Activated CD4-positive, alpha-beta T cell treated with anti-CD3 and anti-CD28 coated beads, Interleukin-2, amount 10 ng/mL, durations not matched to agents 7 days and 5 days (primary cell): ENCODE results near the gene GNS. TPM values are rescaled to one million over a fixed set of nuclear protein-coding genes. Genes with fewer than 3 reads are reported as not detected.
A peak's percentile ranks its signal among the peaks of the same experiment; 100 is the strongest.

ENCODE experiments used
- CTCF ChIA-PET: fragments of 350-600 bp; sonication (Branson Sonifier 250); formaldehyde crosslinking; loops from one replicate; lab custom pipeline; 2021; ENCODE audit warnings: antibody characterized with exemption; lab: Charles Lee
- POLR2A ChIA-PET: fragments of 350-600 bp; sonication (Branson Sonifier 250); formaldehyde crosslinking; loops from one replicate; lab custom pipeline; 2021; ENCODE audit warnings: antibody characterized with exemption; lab: Charles Lee
- DNase-seq: peaks from one replicate; pipeline ENCODE4 v3.0.0-alpha.2; 2020
- H3K27ac Mint-ChIP-seq: one replicate; pipeline ENCODE4 v1.8.0; 2021; ENCODE audit warnings: mild to moderate bottlenecking, moderate library complexity, mixed read lengths
- H3K27me3 Mint-ChIP-seq: one replicate; pipeline ENCODE4 v1.8.0; 2021; ENCODE audit warnings: mixed read lengths
- H3K36me3 Mint-ChIP-seq: one replicate; pipeline ENCODE4 v1.8.0; 2021; ENCODE audit warnings: low read depth, mixed read lengths
- H3K4me1 Mint-ChIP-seq: one replicate; pipeline ENCODE4 v1.8.0; 2021; ENCODE audit warnings: mixed read lengths
- H3K4me3 Mint-ChIP-seq: one replicate; pipeline ENCODE4 v1.8.0; 2021; ENCODE audit warnings: mild to moderate bottlenecking, moderate library complexity, mixed read lengths
- H3K9me3 Mint-ChIP-seq: one replicate; pipeline ENCODE4 v1.8.0; 2021; ENCODE audit warnings: mixed read lengths
- total RNA-seq, 2 experiments: library from RNA; stranded (reverse); gene quantifications; one replicate each; pipeline ENCODE4 v1.2.3, GENCODE V29; 2021

GNS gene
- total RNA-seq, 2 experiments from 2014 or later, result 25.3 to 31.3 TPM

DNA sequence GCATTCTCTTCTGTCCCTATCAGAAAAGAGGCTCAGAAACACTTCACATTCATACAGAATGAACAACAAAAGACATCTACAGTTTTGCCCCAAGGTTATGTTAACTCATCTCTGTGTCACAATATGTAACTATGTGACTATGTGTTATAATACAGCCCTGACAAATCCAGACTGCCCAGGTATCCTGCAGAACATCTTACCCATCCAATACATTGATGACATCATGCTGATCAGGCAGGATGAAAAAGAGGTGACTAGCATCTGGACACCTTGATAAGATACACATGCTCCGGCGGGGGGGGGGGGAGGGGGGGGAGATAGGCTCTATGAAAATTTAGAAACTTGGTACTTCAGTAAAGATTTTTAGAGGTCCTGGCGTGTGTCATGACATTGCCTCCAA lies 8.3 kb upstream of the GNS start:
- Mint-ChIP-seq H3K27me3 (peaks cover 10% of the 10 kb centered on the region), H3K9me3 (no peaks in the 10 kb centered on the region), H3K27ac (no peak overlapping the region), H3K4me1 (no peaks in the 10 kb centered on the region), H3K4me3 (no peak overlapping the region), H3K36me3 (no peaks in the 10 kb centered on the region)
- ChIA-PET CTCF (interaction anchor here (1.1 kb wide), 1 partner anchor 9 kb away, joined by 3 read pairs; no protein-coding TSS in a partner anchor), POLR2A (no interaction called here)
- DNase-seq, result no peak

DNA sequence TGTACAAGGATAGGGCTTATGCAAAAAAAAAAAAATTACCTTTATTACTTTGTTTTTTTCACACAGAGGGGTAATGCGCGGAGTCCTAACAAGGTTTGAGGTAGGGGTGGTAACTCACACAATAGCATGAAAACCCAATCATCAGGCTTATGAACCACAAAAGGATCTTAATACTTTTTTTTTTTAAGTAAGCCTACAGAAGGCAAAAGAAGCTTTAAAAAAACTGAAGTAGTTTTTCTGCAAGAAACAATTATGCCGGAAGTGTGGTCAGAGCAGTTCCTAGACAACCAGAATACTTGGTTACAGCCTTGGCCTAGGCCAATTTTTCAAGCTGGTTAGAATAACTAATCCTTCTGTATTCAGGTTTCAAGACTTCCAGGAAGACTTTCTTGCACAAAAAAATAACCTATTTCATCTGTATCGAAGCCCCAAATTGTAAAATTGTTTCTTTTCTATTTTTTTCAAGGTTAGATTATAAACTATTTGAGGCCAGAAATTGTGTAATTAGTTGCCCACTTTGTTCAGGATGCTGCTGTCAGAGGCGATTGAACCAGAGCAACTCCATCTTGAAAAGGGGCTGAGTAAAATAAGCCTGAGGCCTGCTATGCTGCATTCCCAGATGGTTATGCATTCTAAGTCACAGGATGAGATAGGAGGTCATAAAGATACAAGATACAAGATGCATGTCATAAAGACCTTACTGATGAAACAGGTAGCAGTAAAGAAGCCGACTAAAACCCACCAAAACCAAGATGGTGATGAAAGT lies 1.8 kb upstream of the GNS start:
- H3K4me1 Mint-ChIP-seq, result peaks cover 38% of the 10 kb centered on the region
- H3K4me3 Mint-ChIP-seq, result no peak overlapping the region
- DNase-seq, result no peak
- peaks cover 3% of the 10 kb centered on the region for H3K36me3 Mint-ChIP-seq
- no peaks in the 10 kb centered on the region for H3K9me3 Mint-ChIP-seq
- CTCF ChIA-PET, result interaction anchor here (0.7 kb wide), 1 partner anchor 78 kb away, joined by 3 read pairs; no protein-coding TSS in a partner anchor
- no peak overlapping the region for H3K27ac Mint-ChIP-seq
- POLR2A ChIA-PET, result no interaction called here
- peaks cover 1% of the 10 kb centered on the region for H3K27me3 Mint-ChIP-seq

GRCh38 chr12:64757771-64758170 lies 1.4 kb downstream of the GNS start:
- DNase-seq, result no peak
- Mint-ChIP-seq H3K27ac (no peak overlapping the region), H3K27me3 (no peaks in the 10 kb centered on the region), H3K4me3 (peak overlapping the region; percentile 96), H3K36me3 (peaks cover 13% of the 10 kb centered on the region), H3K9me3 (no peaks in the 10 kb centered on the region), H3K4me1 (peaks cover 57% of the 10 kb centered on the region)
- POLR2A ChIA-PET, result no interaction called here
- CTCF ChIA-PET, result no interaction called here

DNA sequence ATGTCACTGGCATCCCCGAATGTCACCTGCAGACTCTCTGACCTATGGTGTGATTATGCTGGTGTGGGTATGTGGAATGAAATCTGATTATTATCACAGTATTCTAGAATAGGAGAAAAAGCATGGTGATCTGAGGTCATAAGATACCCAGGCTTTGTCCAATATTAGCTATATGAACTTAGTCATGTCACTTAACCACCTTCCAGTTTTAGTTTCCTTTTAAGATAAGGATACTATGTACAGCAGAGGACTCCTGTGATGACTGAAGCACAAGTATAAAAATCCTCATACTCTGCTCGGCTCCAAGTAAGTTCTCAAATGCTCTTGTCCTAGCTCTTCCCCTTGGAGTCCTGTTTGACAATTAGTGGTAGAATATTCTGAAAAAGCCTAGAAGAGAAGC lies 2.8 kb downstream of the GNS start:
- no peak overlapping the region for H3K27ac Mint-ChIP-seq
- H3K4me3 Mint-ChIP-seq, result no peak overlapping the region
- H3K36me3 Mint-ChIP-seq, result peaks cover 13% of the 10 kb centered on the region
- ChIA-PET CTCF (interaction anchor here (1.2 kb wide), 1 partner anchor 12 kb away, joined by 7 read pairs; no protein-coding TSS in a partner anchor), POLR2A (no interaction called here)
- peaks cover 59% of the 10 kb centered on the region for H3K4me1 Mint-ChIP-seq
- H3K27me3 Mint-ChIP-seq, result no peaks in the 10 kb centered on the region
- H3K9me3 Mint-ChIP-seq, result no peaks in the 10 kb centered on the region
- no peak for DNase-seq

DNA sequence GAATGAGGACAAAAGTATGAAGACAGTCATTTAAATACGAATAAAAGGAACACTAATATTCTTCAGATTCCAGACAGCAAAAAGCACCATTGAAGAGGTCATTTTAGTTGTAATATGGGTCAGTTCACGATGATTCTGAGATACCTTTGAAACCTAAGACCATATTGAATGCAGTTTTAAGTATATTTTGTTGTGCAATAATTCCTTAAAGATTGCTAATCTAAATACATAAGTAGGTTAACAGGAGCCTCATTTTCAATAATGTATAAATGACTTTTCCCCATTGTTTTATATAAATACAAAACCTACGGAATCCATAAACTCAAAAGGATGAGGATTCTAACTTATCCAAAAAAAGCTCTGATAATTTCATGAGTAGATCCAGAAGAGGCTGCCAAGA lies 5.8 kb downstream of the GNS start:
- Mint-ChIP-seq H3K4me3 (no peak overlapping the region), H3K27ac (no peak overlapping the region), H3K36me3 (peaks cover 21% of the 10 kb centered on the region), H3K27me3 (no peaks in the 10 kb centered on the region), H3K9me3 (no peaks in the 10 kb centered on the region), H3K4me1 (peaks cover 42% of the 10 kb centered on the region)
- ChIA-PET CTCF (no interaction called here), POLR2A (no interaction called here)
- no peak for DNase-seq

- no peak overlapping the region for H3K27ac Mint-ChIP-seq
- CTCF ChIA-PET, result no interaction called here
- no peak overlapping the region for H3K4me3 Mint-ChIP-seq
Measured at GRCh38 chr12:64752833-64753238, 6.4 kb downstream of the GNS start.

DNA sequence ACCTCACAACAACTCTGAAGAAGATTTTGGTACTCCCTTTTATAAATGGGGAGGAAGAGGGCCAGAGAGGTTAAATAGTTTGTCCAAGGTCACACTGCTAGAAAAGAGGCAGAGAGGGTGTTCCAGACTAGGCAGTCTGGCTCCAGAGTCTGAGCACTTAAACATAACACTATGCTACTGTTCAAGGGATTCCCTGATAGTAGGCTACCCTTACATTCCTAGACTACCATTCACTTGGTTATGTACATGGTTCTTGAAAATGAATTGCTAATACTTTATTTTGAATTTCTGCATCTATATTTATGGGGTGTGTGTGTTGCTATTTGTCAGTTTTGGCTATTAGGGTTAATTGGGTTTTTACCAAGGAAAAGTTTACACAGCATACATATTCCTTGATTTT lies 7.2 kb downstream of the GNS start:
- POLR2A ChIA-PET, result no interaction called here
- no peak overlapping the region for H3K4me3 Mint-ChIP-seq

More at GRCh38 chr12:64752833-64753238, 6.4 kb downstream of the GNS start:
- H3K27me3 Mint-ChIP-seq, result no peaks in the 10 kb centered on the region
- H3K4me1 Mint-ChIP-seq, result peaks cover 38% of the 10 kb centered on the region
- H3K36me3 Mint-ChIP-seq, result peaks cover 22% of the 10 kb centered on the region
- H3K9me3 Mint-ChIP-seq, result no peaks in the 10 kb centered on the region
- POLR2A ChIA-PET, result no interaction called here
- no peak for DNase-seq

DNA sequence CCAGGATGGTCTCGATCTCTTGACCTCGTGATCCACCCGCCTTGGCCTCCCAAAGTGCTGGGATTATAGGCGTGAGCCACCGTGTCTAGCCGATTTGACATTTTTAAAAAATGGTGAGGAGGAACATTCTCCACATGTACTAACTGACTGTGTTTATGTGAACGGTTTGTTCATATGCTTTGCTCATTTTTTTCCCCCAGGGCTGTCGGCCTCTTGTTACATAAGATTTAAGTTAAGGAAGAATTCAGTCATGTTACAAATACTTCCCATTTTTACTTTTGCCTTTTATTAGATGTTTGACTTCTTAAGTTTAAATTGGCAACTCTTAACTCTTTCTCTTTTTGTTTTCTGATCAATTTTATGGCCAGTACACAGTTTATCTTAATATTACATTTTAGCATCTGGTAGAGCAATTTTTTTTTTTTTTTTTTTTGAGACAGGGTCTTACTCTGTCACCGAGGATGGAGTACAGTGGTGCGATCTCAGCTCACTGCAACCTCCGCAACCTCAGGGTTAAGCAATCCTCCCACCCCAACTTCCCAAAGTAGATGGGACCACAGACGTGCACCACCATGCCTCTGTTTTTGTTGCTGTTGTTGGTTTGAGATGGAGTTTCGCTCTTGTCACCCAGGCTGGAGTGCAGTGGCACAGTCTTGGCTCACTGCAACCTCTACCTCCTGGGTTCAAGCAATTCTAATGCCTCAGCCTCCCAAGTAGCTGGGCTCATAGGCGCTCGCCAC lies 9.6 kb downstream of the GNS start:
- Mint-ChIP-seq H3K36me3 (peaks cover 38% of the 10 kb centered on the region), H3K27ac (no peak overlapping the region), H3K9me3 (no peaks in the 10 kb centered on the region), H3K4me1 (peaks cover 14% of the 10 kb centered on the region), H3K4me3 (no peak overlapping the region), H3K27me3 (no peaks in the 10 kb centered on the region)
- CTCF ChIA-PET, result interaction anchor here (0.8 to 1.2 kb wide), 2 partner anchors 9 to 14 kb away, joined by 3 read pairs; no protein-coding TSS in a partner anchor
- POLR2A ChIA-PET, result no interaction called here
- no peak for DNase-seq

More for the DNA sequence above, 7.2 kb downstream of the GNS start:
- no peak overlapping the region for H3K27ac Mint-ChIP-seq
- no peaks in the 10 kb centered on the region for H3K27me3 Mint-ChIP-seq
- CTCF ChIA-PET, result interaction anchor here (0.6 kb wide), 1 partner anchor 166 kb away, joined by 3 read pairs; no protein-coding TSS in a partner anchor
- H3K9me3 Mint-ChIP-seq, result no peaks in the 10 kb centered on the region
- H3K36me3 Mint-ChIP-seq, result peaks cover 26% of the 10 kb centered on the region
- peaks cover 30% of the 10 kb centered on the region for H3K4me1 Mint-ChIP-seq
- no peak for DNase-seq

DNA sequence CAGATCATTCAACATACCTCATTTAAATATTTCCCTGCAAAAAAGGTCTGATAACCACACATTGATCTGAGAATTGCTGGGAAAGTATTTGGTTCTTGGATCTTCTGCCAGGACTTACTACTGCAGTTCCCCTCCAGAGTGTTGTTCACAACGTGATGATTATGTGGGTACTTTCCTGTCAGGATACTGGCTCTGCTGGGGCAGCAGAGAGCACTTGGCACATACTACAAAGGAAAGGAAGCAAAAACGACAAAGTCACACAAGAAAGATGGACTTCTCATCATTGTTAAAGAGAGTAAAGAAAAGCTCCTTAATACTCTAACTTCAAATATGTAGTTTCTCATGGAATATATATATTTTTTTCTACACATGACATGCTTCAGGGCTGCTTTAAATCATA lies 11.5 kb downstream of the GNS start:
- ChIA-PET CTCF (interaction anchor here (0.7 to 1.0 kb wide), 2 partner anchors 25 to 157 kb away, joined by 3 to 4 read pairs; no protein-coding TSS in a partner anchor), POLR2A (no interaction called here)
- Mint-ChIP-seq H3K36me3 (peaks cover 41% of the 10 kb centered on the region), H3K27ac (no peak overlapping the region), H3K9me3 (no peaks in the 10 kb centered on the region), H3K4me3 (no peak overlapping the region), H3K4me1 (peaks cover 8% of the 10 kb centered on the region), H3K27me3 (no peaks in the 10 kb centered on the region)
- no peak for DNase-seq

GRCh38 chr12:64746663-64747062 lies 12.5 kb downstream of the GNS start:
- DNase-seq, result no peak
- Mint-ChIP-seq H3K4me1 (peaks cover 7% of the 10 kb centered on the region), H3K4me3 (no peak overlapping the region), H3K27ac (no peak overlapping the region), H3K27me3 (no peaks in the 10 kb centered on the region), H3K9me3 (no peaks in the 10 kb centered on the region), H3K36me3 (peaks cover 44% of the 10 kb centered on the region)
- ChIA-PET POLR2A (no interaction called here), CTCF (interaction anchor here (0.5 to 1.6 kb wide), 2 partner anchors 11 to 50 kb away, joined by 3 to 4 read pairs; no protein-coding TSS in a partner anchor)

DNA sequence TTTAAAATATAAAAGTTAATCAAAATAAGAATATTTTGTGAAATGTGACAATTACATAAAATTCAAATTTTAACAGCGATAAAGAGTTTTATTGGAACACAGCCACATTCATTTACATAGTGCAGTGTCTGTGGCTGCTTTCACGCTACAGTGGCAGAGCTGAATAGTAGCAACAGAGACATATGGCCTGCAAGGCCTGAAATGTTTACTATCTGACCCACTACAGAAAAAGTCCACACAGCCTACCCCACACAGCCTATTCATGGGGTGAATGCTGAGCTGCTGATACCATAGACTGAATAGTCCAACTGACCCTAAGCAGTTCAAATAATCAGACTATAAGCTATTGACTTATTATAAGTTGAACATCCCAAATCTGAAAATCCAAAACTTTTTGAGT lies 13.2 kb downstream of the GNS start:
- no peak overlapping the region for H3K4me3 Mint-ChIP-seq
- peaks cover 48% of the 10 kb centered on the region for H3K36me3 Mint-ChIP-seq
- H3K9me3 Mint-ChIP-seq, result no peaks in the 10 kb centered on the region
- no peak for DNase-seq
- ChIA-PET POLR2A (no interaction called here), CTCF (interaction anchor here (1.6 to 1.8 kb wide), 2 partner anchors 10 to 15 kb away, joined by 3 to 5 read pairs; no protein-coding TSS in a partner anchor)
- no peak overlapping the region for H3K27ac Mint-ChIP-seq
- no peaks in the 10 kb centered on the region for H3K27me3 Mint-ChIP-seq
- peaks cover 7% of the 10 kb centered on the region for H3K4me1 Mint-ChIP-seq

- Mint-ChIP-seq H3K27me3 (no peaks in the 10 kb centered on the region), H3K36me3 (peaks cover 48% of the 10 kb centered on the region), H3K9me3 (no peaks in the 10 kb centered on the region), H3K27ac (no peak overlapping the region), H3K4me1 (peaks cover 7% of the 10 kb centered on the region), H3K4me3 (no peak overlapping the region)
- CTCF ChIA-PET, result interaction anchor here (1.8 kb wide), 1 partner anchor 14 kb away, joined by 5 read pairs; no protein-coding TSS in a partner anchor
- POLR2A ChIA-PET, result no interaction called here
- DNase-seq, result no peak
Measured at GRCh38 chr12:64745259-64745807, 13.9 kb downstream of the GNS start.
